SK-N-SH (cell line): ENCODE measurements around the gene ZNF667. TPM values are rescaled to one million over a fixed set of nuclear protein-coding genes. Genes with fewer than 3 reads are reported as not detected.

Experiments
- CTCF ChIA-PET: fragments of 300-600, 350-600 bp; formaldehyde crosslinking; extraction: SDS; loops from one replicate; lab custom pipeline; 2021; lab: Yijun Ruan, JAX
- POLR2A ChIA-PET: fragments of 350-600 bp; sonication (Branson Sonifier 250); formaldehyde crosslinking; extraction: SDS; loops from one replicate; lab custom pipeline; 2020; ENCODE audit warnings: antibody characterized with exemption, inconsistent platforms; lab: Yijun Ruan, JAX
- DNase-seq: peaks from one replicate; pipeline ENCODE4 v3.0.0; 2012
- H2AFZ ChIP-seq: fragments of 200-600 bp; sonication (generic); 2 replicates; pipeline ENCODE4 v1.8.1; 2016; ENCODE audit warnings: antibody characterized with exemption, mild to moderate bottlenecking, low read depth
- H3F3A ChIP-seq: fragments of 200-600 bp; sonication (generic); replicated peaks from 2 replicates; pipeline ENCODE3; 2016; ENCODE audit warnings: antibody characterized with exemption, mild to moderate bottlenecking; ENCODE audit not compliant: insufficient read depth
- H3K27ac ChIP-seq, 2 experiments: fragments of 200-500 bp in 1 of 2; fragments of 200-600 bp in 1 of 2; sonication (Bioruptor generic) in 1 of 2; sonication (generic), shearing (Covaris generic) in 1 of 2; 2 replicates each; pipeline versions ENCODE4 v1.5.1 to v1.6.1; 2014 to 2016; ENCODE audit warnings: low read depth in 2 of 2, inconsistent platforms in 1 of 2, low read length in 1 of 2, mild to moderate bottlenecking in 1 of 2, mixed read lengths in 1 of 2
- H3K27me3 ChIP-seq: fragments of 200-600 bp; sonication (generic), shearing (Covaris generic); 2 replicates; pipeline ENCODE4 v1.6.1; 2016; ENCODE audit warnings: mixed run types; ENCODE audit not compliant: insufficient read depth
- H3K36me3 ChIP-seq, 2 experiments: fragments of 200-500 bp in 1 of 2; fragments of 200-600 bp in 1 of 2; sonication (Bioruptor generic) in 1 of 2; sonication (generic) in 1 of 2; replicated peaks in 1 of 2; 2 replicates each; pipeline versions ENCODE3 to v1.5.1; 2014 to 2016; ENCODE audit warnings: low read length in 1 of 2, mild to moderate bottlenecking in 1 of 2; ENCODE audit not compliant: insufficient read depth in 2 of 2, control insufficient read depth in 1 of 2
- H3K4me1 ChIP-seq, 2 experiments: fragments of 200-500 bp in 1 of 2; fragments of 200-600 bp in 1 of 2; sonication (Bioruptor generic) in 1 of 2; sonication (generic), shearing (Covaris generic) in 1 of 2; 2 replicates each; pipeline versions ENCODE4 v1.5.1 to v1.6.1; 2014 to 2016; ENCODE audit warnings: low read depth in 1 of 2, low read length in 1 of 2, mixed run types in 1 of 2; ENCODE audit not compliant: insufficient read depth in 2 of 2, control insufficient read depth in 1 of 2
- H3K4me2 ChIP-seq: fragments of 200-600 bp; sonication (generic), shearing (Covaris generic); 2 replicates; pipeline ENCODE4 v1.6.1; 2017; ENCODE audit warnings: mixed run types
- H3K4me3 ChIP-seq, 2 experiments: fragments of 200-500 bp in 1 of 2; fragments of 200-600 bp in 1 of 2; sonication (Bioruptor generic) in 1 of 2; sonication (generic), shearing (Covaris generic) in 1 of 2; 2 replicates each; pipeline versions ENCODE4 v1.5.1 to v1.8.1; 2014 to 2016; ENCODE audit warnings: low read depth in 2 of 2, inconsistent platforms in 1 of 2, low read length in 1 of 2, mild to moderate bottlenecking in 1 of 2, mixed read lengths in 1 of 2, moderate library complexity in 1 of 2
- H3K79me2 ChIP-seq: fragments of 200-600 bp; sonication (generic); 2 replicates; pipeline ENCODE4 v1.8.1; 2017; ENCODE audit warnings: mild to moderate bottlenecking; ENCODE audit not compliant: insufficient read depth
- H3K9ac ChIP-seq: fragments of 200-600 bp; sonication (generic); 2 replicates; pipeline ENCODE4 v1.6.1; 2017; ENCODE audit warnings: mixed run types
- H3K9me2 ChIP-seq: fragments of 200-600 bp; sonication (generic); 2 replicates; pipeline ENCODE4 v1.6.1; 2017; ENCODE audit warnings: mixed run types
- H3K9me3 ChIP-seq: fragments of 200-600 bp; sonication (generic); 2 replicates; pipeline ENCODE4 v1.6.1; 2017; ENCODE audit warnings: mixed run types, mild to moderate bottlenecking, moderate library complexity
- H4K20me1 ChIP-seq: fragments of 200-600 bp; sonication (generic); 2 replicates; pipeline ENCODE4 v1.6.1; 2017; ENCODE audit warnings: mild to moderate bottlenecking, mixed run types; ENCODE audit not compliant: insufficient read depth
- CHD2 ChIP-seq: fragments of 150-350 bp; IDR thresholded peaks from 2 replicates; pipeline ENCODE4 v1.6.1; 2018; ENCODE audit warnings: low read length; ENCODE audit not compliant: partially characterized antibody
- EP300 ChIP-seq, 2 experiments: IDR thresholded peaks; 2 replicates each; pipeline versions ENCODE4 v1.4.0 to v1.6.1; 2012; ENCODE audit warnings: borderline replicate concordance in 1 of 2, low read depth in 1 of 2, low read length in 1 of 2
- EZH2phosphoT487 ChIP-seq: fragments of 200-600 bp; sonication (generic); IDR thresholded peaks from 2 replicates; pipeline ENCODE4 v1.6.1; 2017; ENCODE audit warnings: low read depth, mixed run types, mild to moderate bottlenecking, antibody characterized with exemption, moderate library complexity, borderline replicate concordance
- FOSL2 ChIP-seq: IDR thresholded peaks from 2 replicates; pipeline ENCODE4 v1.4.0; 2012; ENCODE audit warnings: low read depth, mild to moderate bottlenecking, moderate library complexity, borderline replicate concordance
- POLR2AphosphoS5 ChIP-seq: IDR thresholded peaks from 2 replicates; pipeline ENCODE4 v1.6.1; 2012; ENCODE audit warnings: low read depth, low read length
- RAD21 ChIP-seq: IDR thresholded peaks from 2 replicates; pipeline ENCODE4 v1.6.1; 2012; ENCODE audit warnings: mild to moderate bottlenecking, low read length
- RFX5 ChIP-seq: IDR thresholded peaks from 2 replicates; pipeline ENCODE4 v1.6.1; 2012; ENCODE audit warnings: mild to moderate bottlenecking, improper control_type of control experiment, low read length
- SMC3 ChIP-seq: IDR thresholded peaks from 2 replicates; pipeline ENCODE4 v1.6.1; 2012; ENCODE audit warnings: low read depth, low read length, improper control_type of control experiment
- TEAD4 ChIP-seq: IDR thresholded peaks from 2 replicates; pipeline ENCODE4 v1.4.0; 2012; ENCODE audit warnings: mild to moderate bottlenecking, borderline replicate concordance; ENCODE audit not compliant: insufficient read depth
- YY1 ChIP-seq: IDR thresholded peaks from 2 replicates; pipeline ENCODE4 v1.4.0; 2012; ENCODE audit warnings: low read depth, mild to moderate bottlenecking
- WGBS: methylation state at CpG from one replicate; pipeline ENCODE4 v1.1.6; 2017; ENCODE audit warnings: low lambda C conversion rate; 5-methylcytosine and 5-hydroxymethylcytosine counted together
- polyA plus RNA-seq, 3 experiments: library from polyadenylated mRNA; depleted of rRNA; stranded (reverse); fragments of >200 nt; gene quantifications; 2 replicates each; pipeline ENCODE4 v1.2.3, GENCODE V29; 2012
- TF ChIP-seq, protein P1 (sequence below): fragments of 150-350 bp; IDR thresholded peaks from 2 replicates; pipeline ENCODE4 v1.6.1; 2017; ENCODE audit warnings: antibody characterized with exemption, low read length, low read depth, borderline replicate concordance
- TF ChIP-seq, protein P2 (sequence below): IDR thresholded peaks from 2 replicates; pipeline ENCODE4 v1.4.0; 2012; ENCODE audit warnings: low read depth, borderline replicate concordance

The ZNF667 gene
- polyA plus RNA-seq, 1 of the 3 experiments (the other 2 are of a cell fraction) = 3.2 TPM

DNA sequence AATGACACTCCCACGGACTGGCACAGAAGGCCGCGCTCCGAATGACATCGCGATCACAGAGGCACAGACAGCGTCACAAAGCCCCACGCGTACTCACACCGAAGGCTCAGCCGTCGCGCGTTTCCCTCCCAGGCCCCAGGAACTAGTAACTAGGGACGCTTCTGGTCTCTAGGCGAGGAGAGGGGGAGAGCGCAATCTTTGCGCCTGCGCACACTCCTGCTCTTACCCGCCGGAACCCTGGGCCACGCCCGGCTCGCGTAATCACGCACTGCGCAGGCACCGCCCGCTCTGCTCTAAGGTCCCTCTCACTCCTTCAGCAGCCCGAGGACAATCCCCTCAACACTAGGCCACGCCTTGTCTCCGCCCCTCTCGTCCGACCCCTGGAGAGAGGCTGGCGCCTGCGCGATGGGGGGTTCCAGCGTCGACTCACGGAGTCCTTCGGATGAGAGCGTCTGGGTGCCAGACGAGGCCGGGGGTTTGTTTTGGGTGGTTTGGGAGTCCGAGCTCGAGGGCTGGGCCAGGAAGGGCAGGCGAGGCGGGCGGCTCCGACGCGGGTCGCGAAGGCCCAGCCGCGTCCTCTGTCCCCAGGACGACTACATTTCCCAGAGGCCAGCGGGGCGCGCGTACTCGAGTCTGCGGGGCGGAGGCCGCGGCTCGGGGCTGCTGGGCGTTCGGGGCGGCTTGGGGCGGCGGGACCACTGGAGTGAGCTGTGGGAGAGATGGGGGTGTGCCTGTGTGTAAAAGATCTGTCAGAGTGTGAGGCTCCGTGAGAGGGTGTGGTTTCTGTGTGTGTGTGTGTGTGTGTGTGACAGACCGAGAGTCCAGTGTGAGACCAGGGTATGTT, 30.5 kb upstream of the ZNF667 start, which contains the start of gene ZNF471 (continued):
- TF ChIP-seq EP300 (IDR thresholded peaks at IDR 0.05; ENCODE audit: borderline replicate concordance in 1 of 2, low read depth in 1 of 2, low read length in 1 of 2) (no peak), CHD2 (no peak)
- TF ChIP-seq, all 33 proteins: peak for 5

DNA sequence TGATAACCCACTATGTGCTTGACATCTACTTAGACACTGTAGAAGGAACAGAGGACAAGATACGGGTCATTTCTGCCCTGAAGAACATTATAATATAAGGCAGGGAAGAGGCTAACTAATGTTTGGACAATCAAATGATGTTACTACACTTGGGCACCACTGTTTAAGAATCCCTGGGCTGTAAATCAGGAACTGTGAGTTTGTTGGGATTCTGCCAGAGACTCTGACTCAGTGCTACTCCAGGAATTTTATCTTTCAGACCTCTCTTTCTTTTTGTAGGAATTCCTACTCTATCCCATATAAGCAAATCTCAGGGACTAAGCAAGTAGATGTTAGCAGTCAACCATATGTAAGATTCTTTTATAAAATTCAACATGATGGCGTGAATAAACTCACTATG, 27.4 kb upstream of the ZNF667 start:
- Histone ChIP-seq H3K4me3 (no peak overlapping the region), H3K9ac (no peak overlapping the region), H3K4me2 (no peak overlapping the region), H3F3A (no peaks in the 10 kb centered on the region), H3K27ac (no peak overlapping the region), H3K36me3 (peaks cover 2 to 3% of the 10 kb centered on the region in 2 experiments), H3K9me2 (no peaks in the 10 kb centered on the region), H3K4me1 (peaks cover 0 to 10% of the 10 kb centered on the region in 2 experiments; a peak in 1 of 4 replicates), H4K20me1 (no peaks in the 10 kb centered on the region), H2AFZ (no peak overlapping the region), H3K79me2 (no peaks in the 10 kb centered on the region), H3K9me3 (no peaks in the 10 kb centered on the region), H3K27me3 (no peaks in the 10 kb centered on the region)
- TF ChIP-seq RAD21 = no peak
- TF ChIP-seq, protein P1, sequence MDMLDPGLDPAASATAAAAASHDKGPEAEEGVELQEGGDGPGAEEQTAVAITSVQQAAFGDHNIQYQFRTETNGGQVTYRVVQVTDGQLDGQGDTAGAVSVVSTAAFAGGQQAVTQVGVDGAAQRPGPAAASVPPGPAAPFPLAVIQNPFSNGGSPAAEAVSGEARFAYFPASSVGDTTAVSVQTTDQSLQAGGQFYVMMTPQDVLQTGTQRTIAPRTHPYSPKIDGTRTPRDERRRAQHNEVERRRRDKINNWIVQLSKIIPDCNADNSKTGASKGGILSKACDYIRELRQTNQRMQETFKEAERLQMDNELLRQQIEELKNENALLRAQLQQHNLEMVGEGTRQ = no peak
- no peak for TF ChIP-seq TEAD4
- no peak for TF ChIP-seq RFX5
- TF ChIP-seq, protein P2, sequence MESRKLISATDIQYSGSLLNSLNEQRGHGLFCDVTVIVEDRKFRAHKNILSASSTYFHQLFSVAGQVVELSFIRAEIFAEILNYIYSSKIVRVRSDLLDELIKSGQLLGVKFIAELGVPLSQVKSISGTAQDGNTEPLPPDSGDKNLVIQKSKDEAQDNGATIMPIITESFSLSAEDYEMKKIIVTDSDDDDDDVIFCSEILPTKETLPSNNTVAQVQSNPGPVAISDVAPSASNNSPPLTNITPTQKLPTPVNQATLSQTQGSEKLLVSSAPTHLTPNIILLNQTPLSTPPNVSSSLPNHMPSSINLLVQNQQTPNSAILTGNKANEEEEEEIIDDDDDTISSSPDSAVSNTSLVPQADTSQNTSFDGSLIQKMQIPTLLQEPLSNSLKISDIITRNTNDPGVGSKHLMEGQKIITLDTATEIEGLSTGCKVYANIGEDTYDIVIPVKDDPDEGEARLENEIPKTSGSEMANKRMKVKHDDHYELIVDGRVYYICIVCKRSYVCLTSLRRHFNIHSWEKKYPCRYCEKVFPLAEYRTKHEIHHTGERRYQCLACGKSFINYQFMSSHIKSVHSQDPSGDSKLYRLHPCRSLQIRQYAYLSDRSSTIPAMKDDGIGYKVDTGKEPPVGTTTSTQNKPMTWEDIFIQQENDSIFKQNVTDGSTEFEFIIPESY = no peak
- no peak for TF ChIP-seq FOSL2
- no peak for TF ChIP-seq YY1
- DNase-seq = no peak
- CTCF ChIA-PET = interaction anchor here (1.2 to 1.3 kb wide), 2 partner anchors 14 to 17 kb away, joined by 3 read pairs; no protein-coding TSS in a partner anchor
- WGBS = 57% methylated on average over 2 of the region's 2 CpGs
- POLR2A ChIA-PET = no interaction called here

DNA sequence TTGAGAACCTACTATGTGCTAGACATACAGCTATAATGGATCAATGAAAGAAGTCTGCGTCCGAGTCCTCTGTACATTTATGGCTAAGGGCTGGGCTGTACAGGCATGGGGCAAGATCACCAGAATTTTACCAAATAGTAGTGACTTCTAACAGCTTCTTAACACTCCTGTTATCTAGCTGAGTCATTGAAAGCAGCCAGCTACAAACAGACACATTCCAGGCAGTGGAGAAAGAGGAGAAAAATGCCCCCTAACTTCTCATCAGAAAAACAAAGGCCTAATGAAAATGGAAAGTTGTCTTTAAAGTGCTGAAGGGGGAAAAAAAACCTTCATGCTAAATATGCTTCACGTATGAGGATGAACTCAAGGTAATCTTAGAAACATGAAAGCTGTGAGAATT, 14.3 kb upstream of the ZNF667 start:
- ChIA-PET POLR2A (no interaction called here), CTCF (no interaction called here)
- Histone ChIP-seq H3K36me3 (peaks cover 11 to 16% of the 10 kb centered on the region in 2 experiments), H3K79me2 (peaks cover 23% of the 10 kb centered on the region; the same call in 1 of the 2 replicates), H3K27me3 (no peaks in the 10 kb centered on the region), H3K9ac (no peak overlapping the region), H3K9me3 (peaks cover 5% of the 10 kb centered on the region; the same call in 1 of the 2 replicates), H3F3A (no peaks in the 10 kb centered on the region), H3K4me1 (no peaks in the 10 kb centered on the region), H2AFZ (no peak overlapping the region), H3K27ac (no peak overlapping the region)
- no peak for TF ChIP-seq RAD21
- no peak for TF ChIP-seq SMC3
- TF ChIP-seq POLR2AphosphoS5 = no peak
- no peak for TF ChIP-seq EZH2phosphoT487
- TF ChIP-seq, all 33 proteins: peak for 0
- no peak overlapping the region for H3K4me2 ChIP-seq
- H3K9me2 ChIP-seq = no peaks in the 10 kb centered on the region
- no peak overlapping the region for H3K4me3 ChIP-seq
- 86% methylated on average over 3 of the region's 3 CpGs for WGBS
- H4K20me1 ChIP-seq = no peaks in the 10 kb centered on the region
- no peak for DNase-seq
